Testis (tissue), 2 donors: ENCODE measurements around the gene HAGH.

Experiments used
- POLR2A ChIP-seq: fragments of 450-650 bp; IDR thresholded peaks from one replicate; pipeline ENCODE4 v1.6.1; 2017; ENCODE audit warnings: antibody characterized with exemption, mild to moderate bottlenecking, moderate library complexity
- TF ChIP-seq, protein P1 (sequence below), 3 experiments: fragments of 450-650 bp in 2 of 3; fragments of 200-600 bp in 1 of 3; sonication (generic) in 1 of 3; IDR thresholded peaks; one replicate each; pipeline ENCODE4 v1.5.1; 2016 to 2019; ENCODE audit warnings: antibody characterized with exemption in 3 of 3, mild to moderate bottlenecking in 2 of 3, moderate library complexity in 1 of 3

DNA sequence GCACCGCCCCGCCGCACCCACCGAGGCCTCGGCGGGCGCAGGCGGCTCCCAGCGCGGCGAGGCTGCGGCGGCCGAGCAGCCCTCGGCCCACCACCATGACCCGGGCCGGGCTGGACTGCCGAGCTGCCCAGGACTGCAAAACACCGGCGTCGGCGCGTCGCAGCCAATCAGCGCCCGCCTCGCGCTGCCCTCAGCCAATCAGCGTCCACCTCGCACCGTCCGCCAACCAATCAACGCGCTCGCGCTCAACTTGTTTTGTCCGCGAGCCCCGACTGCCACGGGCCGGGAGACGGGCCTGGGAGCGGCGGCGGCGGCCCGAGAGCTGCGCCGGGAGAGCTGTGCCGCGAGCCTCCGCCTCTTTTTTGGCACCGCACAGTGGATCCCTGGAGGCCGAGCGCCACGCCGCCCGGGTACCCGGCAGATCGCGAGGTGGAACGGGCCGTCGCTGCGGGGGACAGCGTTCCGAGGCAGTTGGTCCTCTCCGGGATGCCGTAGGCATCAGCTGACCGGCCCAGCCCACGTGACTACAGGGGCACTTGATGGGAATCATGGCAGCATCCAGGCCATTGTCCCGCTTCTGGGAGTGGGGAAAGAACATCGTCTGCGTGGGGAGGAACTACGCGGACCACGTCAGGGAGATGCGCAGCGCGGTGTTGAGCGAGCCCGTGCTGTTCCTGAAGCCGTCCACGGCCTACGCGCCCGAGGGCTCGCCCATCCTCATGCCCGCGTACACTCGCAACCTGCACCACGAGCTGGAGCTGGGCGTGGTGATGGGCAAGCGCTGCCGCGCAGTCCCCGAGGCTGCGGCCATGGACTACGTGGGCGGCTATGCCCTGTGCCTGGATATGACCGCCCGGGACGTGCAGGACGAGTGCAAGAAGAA, at the start of gene HAGH, which contains the start of gene FAHD1:
- TF ChIP-seq, protein P1, sequence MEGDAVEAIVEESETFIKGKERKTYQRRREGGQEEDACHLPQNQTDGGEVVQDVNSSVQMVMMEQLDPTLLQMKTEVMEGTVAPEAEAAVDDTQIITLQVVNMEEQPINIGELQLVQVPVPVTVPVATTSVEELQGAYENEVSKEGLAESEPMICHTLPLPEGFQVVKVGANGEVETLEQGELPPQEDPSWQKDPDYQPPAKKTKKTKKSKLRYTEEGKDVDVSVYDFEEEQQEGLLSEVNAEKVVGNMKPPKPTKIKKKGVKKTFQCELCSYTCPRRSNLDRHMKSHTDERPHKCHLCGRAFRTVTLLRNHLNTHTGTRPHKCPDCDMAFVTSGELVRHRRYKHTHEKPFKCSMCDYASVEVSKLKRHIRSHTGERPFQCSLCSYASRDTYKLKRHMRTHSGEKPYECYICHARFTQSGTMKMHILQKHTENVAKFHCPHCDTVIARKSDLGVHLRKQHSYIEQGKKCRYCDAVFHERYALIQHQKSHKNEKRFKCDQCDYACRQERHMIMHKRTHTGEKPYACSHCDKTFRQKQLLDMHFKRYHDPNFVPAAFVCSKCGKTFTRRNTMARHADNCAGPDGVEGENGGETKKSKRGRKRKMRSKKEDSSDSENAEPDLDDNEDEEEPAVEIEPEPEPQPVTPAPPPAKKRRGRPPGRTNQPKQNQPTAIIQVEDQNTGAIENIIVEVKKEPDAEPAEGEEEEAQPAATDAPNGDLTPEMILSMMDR (IDR thresholded peaks at IDR 0.05) = peak in 1 of 3 experiments; percentile 4
- TF ChIP-seq POLR2A = no peak
